ENCODE results near the gene NTHL1. TPM values are rescaled to one million over a fixed set of nuclear protein-coding genes. Genes with fewer than 3 reads are reported as not detected.

Gene NTHL1
- total and polyA plus RNA-seq, 2 of the 13 experiments (the other 11 are each of a cell fraction or from before 2014, with no cell fraction given): 47.5 to 64.9 TPM

DNA sequence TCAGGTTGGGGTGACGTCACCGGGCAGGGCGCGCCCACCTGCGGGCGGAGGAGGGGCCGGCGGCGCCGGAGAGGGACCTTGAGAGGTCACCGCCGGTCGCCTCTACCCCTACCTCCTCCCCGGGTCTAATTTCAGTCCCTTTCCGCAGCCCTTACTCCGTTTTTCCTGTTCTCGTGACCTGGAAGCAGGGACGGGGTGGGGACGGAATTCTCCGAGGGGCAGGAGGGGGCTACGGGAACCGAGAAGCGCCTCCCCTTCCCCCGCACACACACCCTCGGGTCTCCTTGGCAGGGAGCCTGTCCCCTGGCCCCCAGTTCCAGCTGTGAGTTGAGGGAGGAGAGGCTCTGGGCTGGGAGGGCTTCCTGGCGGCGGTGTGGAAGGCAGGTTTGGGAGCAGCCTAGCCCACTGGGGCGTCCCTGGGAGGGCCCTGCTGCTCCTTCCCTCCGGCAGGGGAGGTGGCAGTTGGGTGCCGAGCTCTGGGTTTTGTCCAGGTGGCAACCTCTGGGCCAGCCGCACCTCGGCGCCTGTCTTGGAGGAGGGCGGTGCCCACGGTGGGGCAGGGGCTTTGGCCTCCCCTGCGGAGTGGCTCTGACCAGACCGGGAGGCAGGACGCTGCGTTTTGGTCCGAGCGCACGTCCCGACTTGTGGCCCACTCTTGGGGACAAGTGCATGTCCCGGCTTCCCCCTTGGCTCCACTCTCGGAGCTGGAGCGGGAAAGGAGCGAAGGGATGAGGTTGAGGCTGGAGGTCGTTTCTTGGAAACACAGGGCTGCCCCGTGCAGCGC is 57.1 kb downstream of the NTHL1 start (continued):
- TF ChIP-seq, protein P1, sequence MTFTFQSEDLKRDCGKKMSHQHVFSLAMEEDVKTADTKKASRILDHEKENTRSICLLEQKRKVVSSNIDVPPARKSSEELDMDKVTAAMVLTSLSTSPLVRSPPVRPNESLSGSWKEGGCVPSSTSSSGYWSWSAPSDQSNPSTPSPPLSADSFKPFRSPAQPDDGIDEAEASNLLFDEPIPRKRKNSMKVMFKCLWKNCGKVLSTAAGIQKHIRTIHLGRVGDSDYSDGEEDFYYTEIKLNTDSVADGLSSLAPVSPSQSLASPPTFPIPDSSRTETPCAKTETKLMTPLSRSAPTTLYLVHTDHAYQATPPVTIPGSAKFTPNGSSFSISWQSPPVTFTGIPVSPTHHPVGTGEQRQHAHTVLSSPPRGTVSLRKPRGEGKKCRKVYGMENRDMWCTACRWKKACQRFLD (CRISPR knock-in tag; IDR thresholded peaks at IDR 0.05; ENCODE audit: borderline replicate concordance): no peak
- TF ChIP-seq, protein P2, sequence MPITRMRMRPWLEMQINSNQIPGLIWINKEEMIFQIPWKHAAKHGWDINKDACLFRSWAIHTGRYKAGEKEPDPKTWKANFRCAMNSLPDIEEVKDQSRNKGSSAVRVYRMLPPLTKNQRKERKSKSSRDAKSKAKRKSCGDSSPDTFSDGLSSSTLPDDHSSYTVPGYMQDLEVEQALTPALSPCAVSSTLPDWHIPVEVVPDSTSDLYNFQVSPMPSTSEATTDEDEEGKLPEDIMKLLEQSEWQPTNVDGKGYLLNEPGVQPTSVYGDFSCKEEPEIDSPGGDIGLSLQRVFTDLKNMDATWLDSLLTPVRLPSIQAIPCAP (CRISPR knock-in tag; IDR thresholded peaks at IDR 0.05; ENCODE audit: low read depth): no peak
- TF ChIP-seq, protein P3, sequence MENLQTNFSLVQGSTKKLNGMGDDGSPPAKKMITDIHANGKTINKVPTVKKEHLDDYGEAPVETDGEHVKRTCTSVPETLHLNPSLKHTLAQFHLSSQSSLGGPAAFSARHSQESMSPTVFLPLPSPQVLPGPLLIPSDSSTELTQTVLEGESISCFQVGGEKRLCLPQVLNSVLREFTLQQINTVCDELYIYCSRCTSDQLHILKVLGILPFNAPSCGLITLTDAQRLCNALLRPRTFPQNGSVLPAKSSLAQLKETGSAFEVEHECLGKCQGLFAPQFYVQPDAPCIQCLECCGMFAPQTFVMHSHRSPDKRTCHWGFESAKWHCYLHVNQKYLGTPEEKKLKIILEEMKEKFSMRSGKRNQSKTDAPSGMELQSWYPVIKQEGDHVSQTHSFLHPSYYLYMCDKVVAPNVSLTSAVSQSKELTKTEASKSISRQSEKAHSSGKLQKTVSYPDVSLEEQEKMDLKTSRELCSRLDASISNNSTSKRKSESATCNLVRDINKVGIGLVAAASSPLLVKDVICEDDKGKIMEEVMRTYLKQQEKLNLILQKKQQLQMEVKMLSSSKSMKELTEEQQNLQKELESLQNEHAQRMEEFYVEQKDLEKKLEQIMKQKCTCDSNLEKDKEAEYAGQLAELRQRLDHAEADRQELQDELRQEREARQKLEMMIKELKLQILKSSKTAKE (CRISPR knock-in tag; IDR thresholded peaks at IDR 0.05; ENCODE audit: borderline replicate concordance): no peak
- no peak for TF ChIP-seq POGZ (CRISPR knock-in tag; IDR thresholded peaks at IDR 0.05)
- no peak for TF ChIP-seq XBP1 (CRISPR knock-in tag; IDR thresholded peaks at IDR 0.05)
- TF ChIP-seq ZNF629 (CRISPR knock-in tag; conservative IDR thresholded peaks at IDR 0.05): no peak
- no peak for TF ChIP-seq ZSCAN25 (CRISPR knock-in tag; IDR thresholded peaks at IDR 0.05)
- TF ChIP-seq ZMAT3 (CRISPR knock-in tag; conservative IDR thresholded peaks at IDR 0.05): no peak; the same call in 1 of the 2 replicates
- peak; percentile 91 for TF ChIP-seq ATF7 (IDR thresholded peaks at IDR 0.05)
- TF ChIP-seq ATF7 (CRISPR knock-in tag; IDR thresholded peaks at IDR 0.05): peak; percentile 87
- TF ChIP-seq, protein P4, sequence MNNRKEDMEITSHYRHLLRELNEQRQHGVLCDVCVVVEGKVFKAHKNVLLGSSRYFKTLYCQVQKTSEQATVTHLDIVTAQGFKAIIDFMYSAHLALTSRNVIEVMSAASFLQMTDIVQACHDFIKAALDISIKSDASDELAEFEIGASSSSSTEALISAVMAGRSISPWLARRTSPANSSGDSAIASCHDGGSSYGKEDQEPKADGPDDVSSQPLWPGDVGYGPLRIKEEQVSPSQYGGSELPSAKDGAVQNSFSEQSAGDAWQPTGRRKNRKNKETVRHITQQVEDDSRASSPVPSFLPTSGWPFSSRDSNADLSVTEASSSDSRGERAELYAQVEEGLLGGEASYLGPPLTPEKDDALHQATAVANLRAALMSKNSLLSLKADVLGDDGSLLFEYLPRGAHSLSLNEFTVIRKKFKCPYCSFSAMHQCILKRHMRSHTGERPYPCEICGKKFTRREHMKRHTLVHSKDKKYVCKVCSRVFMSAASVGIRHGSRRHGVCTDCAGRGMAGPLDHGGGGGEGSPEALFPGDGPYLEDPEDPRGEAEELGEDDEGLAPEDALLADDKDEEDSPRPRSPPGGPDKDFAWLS (CRISPR knock-in tag; IDR thresholded peaks at IDR 0.05; ENCODE audit: borderline replicate concordance): no peak
- TF ChIP-seq ZIK1 (CRISPR knock-in tag; IDR thresholded peaks at IDR 0.05; ENCODE audit: borderline replicate concordance, low read depth): 0 out of 2 replicates have a peak, but pooled peaks have one; percentile 32
- TF ChIP-seq, protein P5, sequence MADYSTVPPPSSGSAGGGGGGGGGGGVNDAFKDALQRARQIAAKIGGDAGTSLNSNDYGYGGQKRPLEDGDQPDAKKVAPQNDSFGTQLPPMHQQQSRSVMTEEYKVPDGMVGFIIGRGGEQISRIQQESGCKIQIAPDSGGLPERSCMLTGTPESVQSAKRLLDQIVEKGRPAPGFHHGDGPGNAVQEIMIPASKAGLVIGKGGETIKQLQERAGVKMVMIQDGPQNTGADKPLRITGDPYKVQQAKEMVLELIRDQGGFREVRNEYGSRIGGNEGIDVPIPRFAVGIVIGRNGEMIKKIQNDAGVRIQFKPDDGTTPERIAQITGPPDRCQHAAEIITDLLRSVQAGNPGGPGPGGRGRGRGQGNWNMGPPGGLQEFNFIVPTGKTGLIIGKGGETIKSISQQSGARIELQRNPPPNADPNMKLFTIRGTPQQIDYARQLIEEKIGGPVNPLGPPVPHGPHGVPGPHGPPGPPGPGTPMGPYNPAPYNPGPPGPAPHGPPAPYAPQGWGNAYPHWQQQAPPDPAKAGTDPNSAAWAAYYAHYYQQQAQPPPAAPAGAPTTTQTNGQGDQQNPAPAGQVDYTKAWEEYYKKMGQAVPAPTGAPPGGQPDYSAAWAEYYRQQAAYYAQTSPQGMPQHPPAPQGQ (CRISPR knock-in tag; IDR thresholded peaks at IDR 0.05; ENCODE audit: borderline replicate concordance): no peak
- no peak for TF ChIP-seq ZNF546 (CRISPR knock-in tag; conservative IDR thresholded peaks at IDR 0.05)
- TF ChIP-seq, protein P6, sequence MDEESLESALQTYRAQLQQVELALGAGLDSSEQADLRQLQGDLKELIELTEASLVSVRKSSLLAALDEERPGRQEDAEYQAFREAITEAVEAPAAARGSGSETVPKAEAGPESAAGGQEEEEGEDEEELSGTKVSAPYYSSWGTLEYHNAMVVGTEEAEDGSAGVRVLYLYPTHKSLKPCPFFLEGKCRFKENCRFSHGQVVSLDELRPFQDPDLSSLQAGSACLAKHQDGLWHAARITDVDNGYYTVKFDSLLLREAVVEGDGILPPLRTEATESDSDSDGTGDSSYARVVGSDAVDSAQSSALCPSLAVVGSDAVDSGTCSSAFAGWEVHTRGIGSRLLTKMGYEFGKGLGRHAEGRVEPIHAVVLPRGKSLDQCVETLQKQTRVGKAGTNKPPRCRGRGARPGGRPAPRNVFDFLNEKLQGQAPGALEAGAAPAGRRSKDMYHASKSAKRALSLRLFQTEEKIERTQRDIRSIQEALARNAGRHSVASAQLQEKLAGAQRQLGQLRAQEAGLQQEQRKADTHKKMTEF (CRISPR knock-in tag; IDR thresholded peaks at IDR 0.05): 0 out of 2 replicates have a peak, but pooled peaks have one; percentile 18
- TF ChIP-seq, protein P7, sequence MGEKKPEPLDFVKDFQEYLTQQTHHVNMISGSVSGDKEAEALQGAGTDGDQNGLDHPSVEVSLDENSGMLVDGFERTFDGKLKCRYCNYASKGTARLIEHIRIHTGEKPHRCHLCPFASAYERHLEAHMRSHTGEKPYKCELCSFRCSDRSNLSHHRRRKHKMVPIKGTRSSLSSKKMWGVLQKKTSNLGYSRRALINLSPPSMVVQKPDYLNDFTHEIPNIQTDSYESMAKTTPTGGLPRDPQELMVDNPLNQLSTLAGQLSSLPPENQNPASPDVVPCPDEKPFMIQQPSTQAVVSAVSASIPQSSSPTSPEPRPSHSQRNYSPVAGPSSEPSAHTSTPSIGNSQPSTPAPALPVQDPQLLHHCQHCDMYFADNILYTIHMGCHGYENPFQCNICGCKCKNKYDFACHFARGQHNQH (CRISPR knock-in tag; IDR thresholded peaks at IDR 0.05): no peak
